ENCODE results near the gene POFUT1. TPM values are rescaled to one million over a fixed set of nuclear protein-coding genes. Genes with fewer than 3 reads are reported as not detected.

Gene POFUT1
- total RNA-seq, 4 donors from 2014 or later, result 13.8 to 96.1 (median 49.6) TPM

DNA sequence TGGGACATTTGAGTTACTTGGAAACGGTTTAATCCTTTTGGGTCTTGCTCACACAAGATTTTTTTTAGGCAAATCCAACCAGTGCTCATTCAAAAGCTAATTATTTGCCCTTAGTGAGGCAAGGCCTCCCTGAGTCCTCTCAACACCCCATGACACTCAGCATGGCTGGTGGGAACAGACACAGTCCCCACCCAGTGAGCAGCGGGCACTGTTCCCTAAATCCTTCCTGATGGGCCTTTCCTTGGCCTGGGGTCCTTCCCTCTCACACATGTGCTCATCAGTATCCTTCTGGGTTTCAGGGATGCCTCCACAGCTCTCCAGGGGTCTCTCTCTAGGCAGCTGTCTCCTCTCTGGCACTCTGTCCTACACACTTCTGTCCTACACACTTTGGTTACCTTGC, 28.2 kb upstream of the POFUT1 start:
- Histone ChIP-seq H3K36me3 (no peaks in the 10 kb centered on the region), H3K4me3 (no peak overlapping the region), H3K27me3 (no peaks in the 10 kb centered on the region), H3K27ac (no peak overlapping the region), H3K9me3 (no peaks in the 10 kb centered on the region), H3K4me1 (peaks cover 0 to 7% (median 2%) of the 10 kb centered on the region in 4 donors)
- 85 to 94% methylated on average over 2 of the region's 2 CpGs for WGBS, 2 donors (ENCODE audit: low coverage in 1 of 2)
- TF ChIP-seq EP300 (IDR thresholded peaks at IDR 0.05; ENCODE audit: low read depth), result no peak
- no peak for TF ChIP-seq POLR2A (IDR thresholded peaks at IDR 0.05)
- TF ChIP-seq POLR2AphosphoS5 (IDR thresholded peaks at IDR 0.05), result no peak
- TF ChIP-seq, protein P1, sequence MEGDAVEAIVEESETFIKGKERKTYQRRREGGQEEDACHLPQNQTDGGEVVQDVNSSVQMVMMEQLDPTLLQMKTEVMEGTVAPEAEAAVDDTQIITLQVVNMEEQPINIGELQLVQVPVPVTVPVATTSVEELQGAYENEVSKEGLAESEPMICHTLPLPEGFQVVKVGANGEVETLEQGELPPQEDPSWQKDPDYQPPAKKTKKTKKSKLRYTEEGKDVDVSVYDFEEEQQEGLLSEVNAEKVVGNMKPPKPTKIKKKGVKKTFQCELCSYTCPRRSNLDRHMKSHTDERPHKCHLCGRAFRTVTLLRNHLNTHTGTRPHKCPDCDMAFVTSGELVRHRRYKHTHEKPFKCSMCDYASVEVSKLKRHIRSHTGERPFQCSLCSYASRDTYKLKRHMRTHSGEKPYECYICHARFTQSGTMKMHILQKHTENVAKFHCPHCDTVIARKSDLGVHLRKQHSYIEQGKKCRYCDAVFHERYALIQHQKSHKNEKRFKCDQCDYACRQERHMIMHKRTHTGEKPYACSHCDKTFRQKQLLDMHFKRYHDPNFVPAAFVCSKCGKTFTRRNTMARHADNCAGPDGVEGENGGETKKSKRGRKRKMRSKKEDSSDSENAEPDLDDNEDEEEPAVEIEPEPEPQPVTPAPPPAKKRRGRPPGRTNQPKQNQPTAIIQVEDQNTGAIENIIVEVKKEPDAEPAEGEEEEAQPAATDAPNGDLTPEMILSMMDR (IDR thresholded peaks at IDR 0.05), result no peak
- intact Hi-C loops (cut with DNase I; ENCODE audit: low total_unique reads) (no loop called here), in situ Hi-C loops (cut with MboI; ENCODE audit: low pct_ligation_motif_present in 1 of 4, low pct_unique_long_range_greater_than_20kb in 1 of 4, low sequenced_read_pairs in 3 of 4) (no loop called here)
- DNase-seq, result no peak

DNA sequence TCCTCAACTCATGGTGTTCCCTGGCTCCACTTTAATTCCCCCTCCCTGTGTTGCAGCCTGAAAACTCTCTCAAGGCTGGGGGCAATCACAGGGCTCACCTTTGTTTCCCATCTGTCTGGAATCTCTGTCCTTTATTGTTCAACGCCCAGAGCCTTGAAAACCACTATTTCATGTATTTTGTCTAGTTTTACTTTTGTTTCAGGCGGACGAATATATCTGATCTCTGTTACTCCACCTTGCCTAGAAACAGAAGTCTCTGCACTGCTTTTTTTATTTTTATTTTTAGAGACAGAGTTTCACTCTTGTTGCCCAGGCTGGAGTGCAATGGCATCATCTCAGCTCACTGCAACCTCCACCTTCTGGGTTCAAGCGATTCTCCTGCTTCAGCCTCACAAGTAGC, 27.7 kb upstream of the POFUT1 start:
- intact Hi-C loops (cut with DNase I; ENCODE audit: low total_unique reads) (loop anchor here (10.0 kb wide), 1 partner anchor 305 kb away; no protein-coding TSS in a partner anchor), in situ Hi-C loops (cut with MboI; ENCODE audit: low pct_ligation_motif_present in 1 of 4, low pct_unique_long_range_greater_than_20kb in 1 of 4, low sequenced_read_pairs in 3 of 4) (no loop called here)
- H3K27me3 ChIP-seq, result no peaks in the 10 kb centered on the region
- peaks cover 0 to 7% (median 2%) of the 10 kb centered on the region in 4 donors for H3K4me1 ChIP-seq
- DNase-seq, result no peak
- TF ChIP-seq POLR2A (IDR thresholded peaks at IDR 0.05) (no peak), POLR2AphosphoS5 (IDR thresholded peaks at IDR 0.05) (no peak), EP300 (IDR thresholded peaks at IDR 0.05; ENCODE audit: low read depth) (no peak)
- WGBS, 2 donors (ENCODE audit: low coverage in 1 of 2), result 86 to 94% methylated on average over 2 to 4 of the region's 4 CpGs
- no peaks in the 10 kb centered on the region for H3K36me3 ChIP-seq
- H3K9me3 ChIP-seq, result no peaks in the 10 kb centered on the region
- no peak overlapping the region for H3K4me3 ChIP-seq
- H3K27ac ChIP-seq, result no peak overlapping the region

DNA sequence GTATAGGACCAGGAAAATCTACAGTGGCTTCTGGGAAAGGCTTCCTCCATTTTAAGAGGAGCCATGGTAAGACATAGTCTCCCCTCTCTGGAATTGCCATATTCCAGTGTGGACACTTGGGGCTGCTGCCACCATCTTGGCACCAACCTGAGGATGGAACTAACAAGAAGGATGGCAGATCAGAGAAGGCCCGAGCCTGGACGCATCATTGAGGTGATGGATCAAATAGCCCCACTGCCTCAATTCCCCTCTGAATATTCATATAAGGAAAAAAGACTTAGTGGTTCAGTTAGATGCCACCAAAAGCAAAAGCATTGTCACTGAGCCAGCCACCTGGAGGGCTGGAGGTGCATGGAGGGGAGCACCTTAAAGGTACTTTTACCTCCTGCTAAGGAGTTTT, 26.1 kb upstream of the POFUT1 start:
- H3K27ac ChIP-seq, result peak overlapping the region; percentile 46 to 62 (median 61)
- TF ChIP-seq, protein P1 (IDR thresholded peaks at IDR 0.05), result no peak
- TF ChIP-seq POLR2AphosphoS5 (IDR thresholded peaks at IDR 0.05), result no peak
- in situ Hi-C loops (cut with MboI; ENCODE audit: low pct_ligation_motif_present in 1 of 4, low pct_unique_long_range_greater_than_20kb in 1 of 4, low sequenced_read_pairs in 3 of 4) (no loop called here), intact Hi-C loops (cut with DNase I; ENCODE audit: low total_unique reads) (loop anchor here (10.0 kb wide), 1 partner anchor 303 kb away; no protein-coding TSS in a partner anchor)
- peaks cover 0 to 7% (median 2%) of the 10 kb centered on the region in 4 donors for H3K4me1 ChIP-seq
- H3K4me3 ChIP-seq, result no peak overlapping the region
- no peaks in the 10 kb centered on the region for H3K9me3 ChIP-seq
- H3K27me3 ChIP-seq, result no peaks in the 10 kb centered on the region
- WGBS, 2 donors (ENCODE audit: low coverage in 1 of 2), result 94% methylated on average over 2 of the region's 2 CpGs; no CpG with 5 or more reads in 1 of the 2 donors
- no peaks in the 10 kb centered on the region for H3K36me3 ChIP-seq
- DNase-seq, result no peak

- TF ChIP-seq EP300 (IDR thresholded peaks at IDR 0.05; ENCODE audit: low read depth), result no peak
- TF ChIP-seq POLR2A (IDR thresholded peaks at IDR 0.05), result no peak
- TF ChIP-seq, protein P1 (IDR thresholded peaks at IDR 0.05), result no peak
- no peak for TF ChIP-seq POLR2AphosphoS5 (IDR thresholded peaks at IDR 0.05)
- H3K9me3 ChIP-seq, result no peaks in the 10 kb centered on the region
- in situ Hi-C loops (cut with MboI; ENCODE audit: low pct_ligation_motif_present in 1 of 4, low pct_unique_long_range_greater_than_20kb in 1 of 4, low sequenced_read_pairs in 3 of 4) (no loop called here), intact Hi-C loops (cut with DNase I; ENCODE audit: low total_unique reads) (loop anchor here (10.0 kb wide), 1 partner anchor 301 kb away; no protein-coding TSS in a partner anchor)
- H3K36me3 ChIP-seq, result no peaks in the 10 kb centered on the region
- peaks cover 5 to 12% (median 9%) of the 10 kb centered on the region in 4 donors for H3K4me1 ChIP-seq
- no peak overlapping the region for H3K4me3 ChIP-seq
- no peak overlapping the region for H3K27ac ChIP-seq
- 83% methylated on average over 4 of the region's 4 CpGs; no CpG with 5 or more reads in 1 of the 2 donors for WGBS, 2 donors (ENCODE audit: low coverage in 1 of 2)
- DNase-seq, result no peak
- no peaks in the 10 kb centered on the region for H3K27me3 ChIP-seq
Observed at GRCh38 chr20:32183947-32184635, 23.6 kb upstream of the POFUT1 start.

Data from transverse colon (tissue), 4 donors.